HEK293 (cell line): ENCODE results near the gene DNAJB4.
A peak's percentile ranks its signal among the peaks of the same experiment; 100 is the strongest.

Source experiments
- CTCF ChIA-PET: fragments of 350-600 bp; formaldehyde crosslinking; extraction: SDS; loops from one replicate; lab custom pipeline; 2021; ENCODE audit warnings: antibody characterized with exemption; lab: Yijun Ruan, JAX
- POLR2A ChIA-PET: fragments of 300-600 bp; formaldehyde crosslinking; extraction: SDS; loops from one replicate; lab custom pipeline; 2020; ENCODE audit warnings: antibody characterized with exemption, inconsistent platforms; lab: Yijun Ruan, JAX
- H3K27ac ChIP-seq: fragments of 200-500 bp; sonication (Bioruptor generic); 2 replicates; pipeline ENCODE4 v1.5.1; 2014; ENCODE audit warnings: low read depth, low read length, control low read depth, inconsistent platforms; ENCODE audit errors: extremely low read depth
- H3K36me3 ChIP-seq, 2 experiments: fragments of 200-500 bp in 1 of 2; sonication (Bioruptor generic) in 1 of 2; 1 replicate in 1 of 2; 2 replicates in 1 of 2; pipeline ENCODE4 v1.5.1; 2014 to 2017; ENCODE audit warnings: inconsistent platforms in 2 of 2, low read length in 2 of 2; ENCODE audit not compliant: control insufficient read depth in 2 of 2, insufficient read depth in 1 of 2
- H3K4me1 ChIP-seq: fragments of 200-500 bp; sonication (Bioruptor generic); 2 replicates; pipeline ENCODE4 v1.5.1; 2014; ENCODE audit warnings: mild to moderate bottlenecking, low read length, inconsistent platforms; ENCODE audit not compliant: control insufficient read depth, insufficient read depth
- H3K4me3 ChIP-seq: 2 replicates; pipeline ENCODE4 v1.5.1; 2011; ENCODE audit warnings: low read depth, mild to moderate bottlenecking, control low read depth, low read length, moderate library complexity
- H3K9me3 ChIP-seq: fragments of 200-500 bp; sonication (Bioruptor generic); 2 replicates; pipeline ENCODE4 v1.5.1; 2014; ENCODE audit warnings: low read depth, low read length, inconsistent platforms; ENCODE audit not compliant: control insufficient read depth, insufficient read depth
- HOXC10 ChIP-seq: sonication (generic); formaldehyde crosslinking; IDR thresholded peaks from 2 replicates; pipeline ENCODE4 v1.8.1; 2023; ENCODE audit warnings: mild to moderate bottlenecking, missing genetic modification reagents
- RBAK ChIP-seq: fragments of 450-650 bp; formaldehyde crosslinking; IDR thresholded peaks from 2 replicates; pipeline ENCODE4 v1.5.1; 2016; ENCODE audit warnings: missing biosample characterization, missing genetic modification characterization
- SP7 ChIP-seq: fragments of 450-650 bp; formaldehyde crosslinking; IDR thresholded peaks from 2 replicates; pipeline ENCODE4 v1.5.1; 2016; ENCODE audit warnings: missing biosample characterization, missing genetic modification characterization
- ZNF121 ChIP-seq: fragments of 450-650 bp; formaldehyde crosslinking; IDR thresholded peaks from 2 replicates; pipeline ENCODE4 v1.5.1; 2016; ENCODE audit warnings: missing biosample characterization, missing genetic modification characterization
- ZNF2 ChIP-seq: fragments of 450-650 bp; formaldehyde crosslinking; IDR thresholded peaks from 2 replicates; pipeline ENCODE4 v1.5.1; 2016; ENCODE audit warnings: missing biosample characterization, missing genetic modification characterization
- ZNF24 ChIP-seq: fragments of 450-650 bp; formaldehyde crosslinking; IDR thresholded peaks from 2 replicates; pipeline ENCODE4 v1.5.1; 2016; ENCODE audit warnings: missing biosample characterization, missing genetic modification characterization
- ZNF311 ChIP-seq: fragments of 450-650 bp; formaldehyde crosslinking; IDR thresholded peaks from 2 replicates; pipeline ENCODE4 v1.5.1; 2017; ENCODE audit warnings: missing biosample characterization, missing genetic modification characterization, borderline replicate concordance
- ZNF37A ChIP-seq: fragments of 450-650 bp; IDR thresholded peaks from 2 replicates; pipeline ENCODE4 v1.5.1; 2018; ENCODE audit warnings: missing biosample characterization, missing genetic modification characterization
- ZNF398 ChIP-seq: fragments of 450-650 bp; formaldehyde crosslinking; IDR thresholded peaks from 2 replicates; pipeline ENCODE4 v1.5.1; 2017; ENCODE audit warnings: missing biosample characterization, missing genetic modification characterization
- ZNF501 ChIP-seq: fragments of 450-650 bp; formaldehyde crosslinking; IDR thresholded peaks from 2 replicates; pipeline ENCODE4 v1.5.1; 2016; ENCODE audit warnings: missing biosample characterization, missing genetic modification characterization
- ZNF549 ChIP-seq: fragments of 450-650 bp; IDR thresholded peaks from 2 replicates; pipeline ENCODE4 v1.5.1; 2018; ENCODE audit warnings: missing biosample characterization, missing genetic modification characterization, mild to moderate bottlenecking, inconsistent platforms, moderate library complexity
- ZNF555 ChIP-seq: fragments of 450-650 bp; formaldehyde crosslinking; conservative IDR thresholded peaks from 2 replicates; pipeline ENCODE4 v1.5.1; 2017; ENCODE audit warnings: missing biosample characterization, mild to moderate bottlenecking, missing genetic modification characterization, inconsistent platforms
- ZNF621 ChIP-seq: fragments of 450-650 bp; formaldehyde crosslinking; IDR thresholded peaks from 2 replicates; pipeline ENCODE4 v1.5.1; 2017; ENCODE audit warnings: missing biosample characterization, missing genetic modification characterization
- ZNF645 ChIP-seq: fragments of 450-650 bp; formaldehyde crosslinking; IDR thresholded peaks from 2 replicates; pipeline ENCODE4; 2016; ENCODE audit warnings: missing biosample characterization, missing genetic modification characterization
- ZNF677 ChIP-seq: fragments of 450-650 bp; IDR thresholded peaks from 2 replicates; pipeline ENCODE4 v1.5.0; 2018; ENCODE audit warnings: missing biosample characterization, mild to moderate bottlenecking, missing genetic modification characterization, moderate library complexity
- ZNF768 ChIP-seq: fragments of 450-650 bp; formaldehyde crosslinking; IDR thresholded peaks from 2 replicates; pipeline ENCODE4 v1.5.1; 2018; ENCODE audit warnings: missing biosample characterization, mild to moderate bottlenecking, missing genetic modification characterization
- ZNF777 ChIP-seq: fragments of 450-650 bp; formaldehyde crosslinking; IDR thresholded peaks from 2 replicates; pipeline ENCODE4 v1.5.1; 2017; ENCODE audit warnings: missing biosample characterization, missing genetic modification characterization, borderline replicate concordance
- ZNF792 ChIP-seq: fragments of 450-650 bp; formaldehyde crosslinking; IDR thresholded peaks from 2 replicates; pipeline ENCODE4 v1.5.1; 2016; ENCODE audit warnings: missing biosample characterization, missing genetic modification characterization
- TF ChIP-seq, protein P1 (sequence below): fragments of 450-650 bp; formaldehyde crosslinking; IDR thresholded peaks from 2 replicates; pipeline ENCODE4 v1.5.1; 2017; ENCODE audit warnings: missing biosample characterization, mild to moderate bottlenecking, missing genetic modification characterization, moderate library complexity
- TF ChIP-seq, protein P2 (sequence below): fragments of 450-650 bp; formaldehyde crosslinking; IDR thresholded peaks from 2 replicates; pipeline ENCODE4 v1.5.1; 2017; ENCODE audit warnings: missing biosample characterization, missing genetic modification characterization

Gene DNAJB4

DNA sequence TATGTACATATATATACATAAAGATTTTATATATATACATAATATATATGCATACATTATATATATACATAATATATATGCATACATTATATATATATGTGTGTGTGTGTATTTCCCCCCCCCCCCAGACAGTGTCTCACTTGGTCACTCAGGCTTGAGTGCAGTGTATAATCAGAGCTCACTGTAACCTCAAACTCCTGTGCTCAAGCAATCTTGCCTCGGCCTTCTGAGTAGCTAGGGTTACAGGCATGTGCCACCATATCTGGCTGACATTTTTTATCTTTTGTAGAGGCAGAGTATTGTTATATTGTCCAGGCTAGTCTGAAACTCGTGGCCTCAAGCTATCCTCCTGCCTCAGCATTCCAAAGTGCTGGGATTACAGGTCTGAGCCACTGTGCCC is 16.8 kb upstream of the DNAJB4 start:
- ChIA-PET CTCF (interaction anchor here (0.9 to 1.1 kb wide), 2 partner anchors 12 to 127 kb away, joined by 4 read pairs; no protein-coding TSS in a partner anchor), POLR2A (no interaction called here)
- H3K36me3 ChIP-seq: peaks cover 5 to 12% of the 10 kb centered on the region in 2 experiments; a peak in 1 of 3 replicates
- H3K4me3 ChIP-seq: no peak overlapping the region
- 0 out of 2 replicates have a peak, but pooled peaks have one; percentile 19 for TF ChIP-seq ZNF677 (tag by site-specific recombination)
- TF ChIP-seq ZNF398 (tag by site-specific recombination): no peak
- TF ChIP-seq, all 188 proteins: peak for 1
- Histone ChIP-seq H3K27ac (no peak overlapping the region), H3K4me1 (no peaks in the 10 kb centered on the region; the same call in 1 of the 2 replicates), H3K9me3 (no peaks in the 10 kb centered on the region)

GRCh38 chr1:77989744-77990143 is 15.0 kb upstream of the DNAJB4 start:
- ChIA-PET CTCF (interaction anchor here (1.4 kb wide), 1 partner anchor 11 kb away, joined by 4 read pairs; the partner anchor contains the start of gene FUBP1), POLR2A (no interaction called here)
- TF ChIP-seq ZNF2 (tag by site-specific recombination): no peak
- TF ChIP-seq ZNF777: no peak
- TF ChIP-seq HOXC10: no peak
- no peak for TF ChIP-seq ZNF311 (tag by site-specific recombination)
- no peak for TF ChIP-seq ZNF501 (tag by site-specific recombination)
- TF ChIP-seq ZNF24: no peak
- TF ChIP-seq ZNF645 (tag by site-specific recombination): no peak
- no peak for TF ChIP-seq ZNF37A (tag by site-specific recombination)
- TF ChIP-seq ZNF549 (tag by site-specific recombination): no peak
- TF ChIP-seq RBAK (tag by site-specific recombination): no peak
- TF ChIP-seq, protein P1, sequence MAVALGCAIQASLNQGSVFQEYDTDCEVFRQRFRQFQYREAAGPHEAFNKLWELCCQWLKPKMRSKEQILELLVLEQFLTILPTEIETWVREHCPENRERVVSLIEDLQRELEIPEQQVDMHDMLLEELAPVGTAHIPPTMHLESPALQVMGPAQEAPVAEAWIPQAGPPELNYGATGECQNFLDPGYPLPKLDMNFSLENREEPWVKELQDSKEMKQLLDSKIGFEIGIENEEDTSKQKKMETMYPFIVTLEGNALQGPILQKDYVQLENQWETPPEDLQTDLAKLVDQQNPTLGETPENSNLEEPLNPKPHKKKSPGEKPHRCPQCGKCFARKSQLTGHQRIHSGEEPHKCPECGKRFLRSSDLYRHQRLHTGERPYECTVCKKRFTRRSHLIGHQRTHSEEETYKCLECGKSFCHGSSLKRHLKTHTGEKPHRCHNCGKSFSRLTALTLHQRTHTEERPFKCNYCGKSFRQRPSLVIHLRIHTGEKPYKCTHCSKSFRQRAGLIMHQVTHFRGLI: no peak
- no peak for TF ChIP-seq ZNF555 (tag by site-specific recombination)
- TF ChIP-seq ZNF768: no peak
- TF ChIP-seq ZNF621: no peak
- TF ChIP-seq ZNF121 (tag by site-specific recombination): no peak
- TF ChIP-seq ZNF792 (tag by site-specific recombination): no peak
- TF ChIP-seq SP7 (tag by site-specific recombination): no peak
- TF ChIP-seq, protein P2, sequence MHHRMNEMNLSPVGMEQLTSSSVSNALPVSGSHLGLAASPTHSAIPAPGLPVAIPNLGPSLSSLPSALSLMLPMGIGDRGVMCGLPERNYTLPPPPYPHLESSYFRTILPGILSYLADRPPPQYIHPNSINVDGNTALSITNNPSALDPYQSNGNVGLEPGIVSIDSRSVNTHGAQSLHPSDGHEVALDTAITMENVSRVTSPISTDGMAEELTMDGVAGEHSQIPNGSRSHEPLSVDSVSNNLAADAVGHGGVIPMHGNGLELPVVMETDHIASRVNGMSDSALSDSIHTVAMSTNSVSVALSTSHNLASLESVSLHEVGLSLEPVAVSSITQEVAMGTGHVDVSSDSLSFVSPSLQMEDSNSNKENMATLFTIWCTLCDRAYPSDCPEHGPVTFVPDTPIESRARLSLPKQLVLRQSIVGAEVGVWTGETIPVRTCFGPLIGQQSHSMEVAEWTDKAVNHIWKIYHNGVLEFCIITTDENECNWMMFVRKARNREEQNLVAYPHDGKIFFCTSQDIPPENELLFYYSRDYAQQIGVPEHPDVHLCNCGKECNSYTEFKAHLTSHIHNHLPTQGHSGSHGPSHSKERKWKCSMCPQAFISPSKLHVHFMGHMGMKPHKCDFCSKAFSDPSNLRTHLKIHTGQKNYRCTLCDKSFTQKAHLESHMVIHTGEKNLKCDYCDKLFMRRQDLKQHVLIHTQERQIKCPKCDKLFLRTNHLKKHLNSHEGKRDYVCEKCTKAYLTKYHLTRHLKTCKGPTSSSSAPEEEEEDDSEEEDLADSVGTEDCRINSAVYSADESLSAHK (tag by site-specific recombination): no peak
- Histone ChIP-seq H3K9me3 (no peaks in the 10 kb centered on the region), H3K4me1 (no peaks in the 10 kb centered on the region), H3K36me3 (peaks cover 9 to 12% of the 10 kb centered on the region in 2 experiments; a peak in 2 of 3 replicates), H3K27ac (no peak overlapping the region), H3K4me3 (no peak overlapping the region)
